Measurements from ENCODE around the gene RTRAF. TPM values are rescaled to one million over a fixed set of nuclear protein-coding genes. Genes with fewer than 3 reads are reported as not detected.

Gene RTRAF
- polyA plus RNA-seq, 1 donor (not counting 4 experiments of a cell fraction or from before 2014, with no cell fraction given), result 255 TPM

DNA sequence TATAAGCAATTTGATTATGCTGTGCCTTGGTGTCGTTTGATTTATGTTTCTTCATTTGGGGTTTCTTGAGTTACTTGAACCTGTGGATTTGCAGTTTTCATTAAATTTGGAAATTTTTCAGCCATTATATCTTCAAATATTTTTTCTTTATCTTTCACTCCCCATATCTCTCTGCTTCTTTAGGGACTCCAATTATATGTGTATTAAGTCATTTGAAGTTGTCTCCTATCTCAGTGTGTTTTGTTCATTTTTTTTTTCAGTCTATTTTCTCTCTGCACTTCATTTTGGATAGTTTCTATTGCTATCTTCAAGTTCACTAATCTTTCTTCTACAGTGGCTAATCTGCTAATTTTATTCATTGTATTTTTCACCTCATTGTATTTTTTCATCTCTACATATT lies 29.4 kb upstream of the RTRAF start:
- H3K79me2 ChIP-seq (ENCODE audit: control insufficient read depth, insufficient read depth, low read length), result no peaks in the 10 kb centered on the region
- H3K4me3 ChIP-seq (ENCODE audit: control insufficient read depth in 2 of 3, extremely low read depth in 1 of 3, insufficient read depth in 2 of 3, low read depth in 1 of 3, low read length in 3 of 3), result no peak overlapping the region
- no peak overlapping the region for H3K4me2 ChIP-seq (ENCODE audit: control insufficient read depth, extremely low read depth, insufficient read depth, low read depth, low read length)
- no peaks in the 10 kb centered on the region for H3K9me1 ChIP-seq (ENCODE audit: control insufficient read depth, extremely low read depth, insufficient read depth, low read length)
- peaks cover 7% of the 10 kb centered on the region for H3K27me3 ChIP-seq (ENCODE audit: control insufficient read depth, extremely low read depth, insufficient read depth, low read length)
- H3K9ac ChIP-seq (ENCODE audit: control insufficient read depth, extremely low read depth, insufficient read depth, low read length), result no peak overlapping the region
- H2AFZ ChIP-seq (ENCODE audit: control insufficient read depth, low read length), result no peak overlapping the region
- no peaks in the 10 kb centered on the region for H3K36me3 ChIP-seq (ENCODE audit: control insufficient read depth in 2 of 2, extremely low read depth in 1 of 2, insufficient read depth in 2 of 2, low read length in 2 of 2)
- dilution Hi-C loops (cut with MboI; ENCODE audit: extremely low pct_ligation_motif_present, low sequenced_read_pairs), result no loop called here
- DNase-seq (ENCODE audit: low read depth, low spot score) (no peak), FAIRE-seq (no peak)
- TF ChIP-seq EZH2 (IDR thresholded peaks at IDR 0.05; ENCODE audit: low read length), result no peak
- TF ChIP-seq, protein P1, sequence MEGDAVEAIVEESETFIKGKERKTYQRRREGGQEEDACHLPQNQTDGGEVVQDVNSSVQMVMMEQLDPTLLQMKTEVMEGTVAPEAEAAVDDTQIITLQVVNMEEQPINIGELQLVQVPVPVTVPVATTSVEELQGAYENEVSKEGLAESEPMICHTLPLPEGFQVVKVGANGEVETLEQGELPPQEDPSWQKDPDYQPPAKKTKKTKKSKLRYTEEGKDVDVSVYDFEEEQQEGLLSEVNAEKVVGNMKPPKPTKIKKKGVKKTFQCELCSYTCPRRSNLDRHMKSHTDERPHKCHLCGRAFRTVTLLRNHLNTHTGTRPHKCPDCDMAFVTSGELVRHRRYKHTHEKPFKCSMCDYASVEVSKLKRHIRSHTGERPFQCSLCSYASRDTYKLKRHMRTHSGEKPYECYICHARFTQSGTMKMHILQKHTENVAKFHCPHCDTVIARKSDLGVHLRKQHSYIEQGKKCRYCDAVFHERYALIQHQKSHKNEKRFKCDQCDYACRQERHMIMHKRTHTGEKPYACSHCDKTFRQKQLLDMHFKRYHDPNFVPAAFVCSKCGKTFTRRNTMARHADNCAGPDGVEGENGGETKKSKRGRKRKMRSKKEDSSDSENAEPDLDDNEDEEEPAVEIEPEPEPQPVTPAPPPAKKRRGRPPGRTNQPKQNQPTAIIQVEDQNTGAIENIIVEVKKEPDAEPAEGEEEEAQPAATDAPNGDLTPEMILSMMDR (optimal IDR thresholded peaks at IDR 0.05 in 1 of 3, IDR thresholded peaks at IDR 0.05 in 1 of 3, conservative IDR thresholded peaks at IDR 0.05 in 1 of 3; ENCODE audit: extremely low read depth in 1 of 3, insufficient read depth in 2 of 3, low read length in 3 of 3), result no peak
- H3K9me3 ChIP-seq (ENCODE audit: control insufficient read depth, low read depth, low read length), result no peaks in the 10 kb centered on the region
- no peaks in the 10 kb centered on the region for H3K4me1 ChIP-seq (ENCODE audit: control insufficient read depth, extremely low read depth, insufficient read depth, low read length)
- H3K27ac ChIP-seq (ENCODE audit: control insufficient read depth, insufficient read depth, low read length), result no peak overlapping the region
- H4K20me1 ChIP-seq (ENCODE audit: control insufficient read depth, extremely low read depth, insufficient read depth, low read length), result no peaks in the 10 kb centered on the region

- Histone ChIP-seq H3K4me3 (ENCODE audit: control insufficient read depth in 2 of 3, extremely low read depth in 1 of 3, insufficient read depth in 2 of 3, low read depth in 1 of 3, low read length in 3 of 3) (no peak overlapping the region), H3K27ac (ENCODE audit: control insufficient read depth, insufficient read depth, low read length) (no peak overlapping the region), H4K20me1 (ENCODE audit: control insufficient read depth, extremely low read depth, insufficient read depth, low read length) (no peaks in the 10 kb centered on the region), H3K27me3 (ENCODE audit: control insufficient read depth, extremely low read depth, insufficient read depth, low read length) (peaks cover 7% of the 10 kb centered on the region), H3K79me2 (ENCODE audit: control insufficient read depth, insufficient read depth, low read length) (no peaks in the 10 kb centered on the region), H2AFZ (ENCODE audit: control insufficient read depth, low read length) (no peak overlapping the region), H3K4me1 (ENCODE audit: control insufficient read depth, extremely low read depth, insufficient read depth, low read length) (no peaks in the 10 kb centered on the region), H3K4me2 (ENCODE audit: control insufficient read depth, extremely low read depth, insufficient read depth, low read depth, low read length) (no peak overlapping the region), H3K9me3 (ENCODE audit: control insufficient read depth, low read depth, low read length) (no peaks in the 10 kb centered on the region), H3K9me1 (ENCODE audit: control insufficient read depth, extremely low read depth, insufficient read depth, low read length) (no peaks in the 10 kb centered on the region), H3K36me3 (ENCODE audit: control insufficient read depth in 2 of 2, extremely low read depth in 1 of 2, insufficient read depth in 2 of 2, low read length in 2 of 2) (no peaks in the 10 kb centered on the region), H3K9ac (ENCODE audit: control insufficient read depth, extremely low read depth, insufficient read depth, low read length) (no peak overlapping the region)
- dilution Hi-C loops (cut with MboI; ENCODE audit: extremely low pct_ligation_motif_present, low sequenced_read_pairs), result no loop called here
- no peak for DNase-seq (ENCODE audit: low read depth, low spot score)
- FAIRE-seq, result no peak
- no peak for TF ChIP-seq EZH2 (IDR thresholded peaks at IDR 0.05; ENCODE audit: low read length)
- TF ChIP-seq, protein P1 (optimal IDR thresholded peaks at IDR 0.05 in 1 of 3, IDR thresholded peaks at IDR 0.05 in 1 of 3, conservative IDR thresholded peaks at IDR 0.05 in 1 of 3; ENCODE audit: extremely low read depth in 1 of 3, insufficient read depth in 2 of 3, low read length in 3 of 3), result no peak
These were observed 28.5 kb upstream of the RTRAF start for GRCh38 chr14:51960866-51961265.
